Type B pancreatic cell (in vitro differentiated cells): ENCODE data around the gene AGPS. TPM values are rescaled to one million over a fixed set of nuclear protein-coding genes. Genes with fewer than 3 reads are reported as not detected.
A peak's percentile ranks its signal among the peaks of the same experiment; 100 is the strongest.

Experiments used
- DNase-seq: peaks from one replicate; pipeline ENCODE4 v3.0.0; 2021; ENCODE audit warnings: mixed read lengths; ENCODE audit not compliant: unreplicated experiment; ENCODE audit errors: extremely low spot score
- H3K27ac Mint-ChIP-seq: 2 replicates; pipeline ENCODE4 v1.8.0; 2021; ENCODE audit warnings: mild to moderate bottlenecking, mixed read lengths
- H3K27me3 Mint-ChIP-seq: 2 replicates; pipeline ENCODE4 v1.8.0; 2021; ENCODE audit warnings: mixed read lengths
- H3K36me3 Mint-ChIP-seq: 2 replicates; pipeline ENCODE4 v1.8.0; 2021; ENCODE audit warnings: mixed read lengths
- H3K4me1 Mint-ChIP-seq: one replicate; pipeline ENCODE4 v1.8.0; 2021; ENCODE audit warnings: mixed read lengths; ENCODE audit not compliant: unreplicated experiment
- H3K4me3 Mint-ChIP-seq: 2 replicates; pipeline ENCODE4 v1.8.0; 2021; ENCODE audit warnings: mild to moderate bottlenecking, mixed read lengths
- H3K9me3 Mint-ChIP-seq: 2 replicates; pipeline ENCODE4 v1.8.0; 2021; ENCODE audit warnings: mixed read lengths
- total RNA-seq: library from RNA; stranded (reverse); gene quantifications from 2 replicates; pipeline ENCODE4 v1.2.1, GENCODE V29; 2021; ENCODE audit warnings: low replicate concordance
- TF ChIP-seq, protein P1 (sequence below): fragments of 200-600 bp; sonication (generic); conservative IDR thresholded peaks from 2 replicates; pipeline ENCODE4 v1.5.0; 2021; ENCODE audit warnings: antibody characterized with exemption, mild to moderate bottlenecking

Gene AGPS
- total RNA-seq, 1 donor from 2014 or later, result 52.1 TPM

DNA sequence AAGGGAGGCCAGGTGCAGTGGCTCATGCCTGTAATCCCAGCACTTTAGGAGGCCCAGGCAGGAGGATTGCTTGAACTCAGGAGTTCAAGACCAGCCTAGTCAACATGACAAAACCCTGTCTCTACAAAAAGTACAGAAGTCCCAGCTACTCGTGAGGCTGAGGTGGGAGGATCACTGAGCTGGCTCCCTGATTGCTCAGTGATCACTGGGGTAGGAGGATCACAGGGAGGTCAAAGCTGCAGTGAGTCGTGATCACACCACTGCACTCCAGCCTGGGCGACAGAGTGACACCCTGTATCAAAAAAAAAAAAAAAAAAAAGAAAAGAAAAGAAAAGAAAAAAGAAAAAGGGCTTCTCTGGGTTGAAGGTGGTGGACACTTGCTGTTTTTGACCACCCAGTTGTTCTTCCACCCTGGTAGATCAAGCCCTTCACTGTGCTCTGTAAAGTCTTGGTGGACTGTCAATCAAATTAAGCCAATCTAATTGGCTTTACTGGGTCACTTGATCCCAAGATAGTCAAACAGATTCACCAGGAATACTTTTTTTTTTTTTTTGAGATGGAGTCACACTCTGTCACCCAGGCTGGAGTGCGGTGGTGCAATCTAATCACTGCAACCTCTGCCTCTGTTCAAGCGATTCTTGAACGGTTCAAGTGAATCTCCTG is 191.6 kb downstream of the AGPS start:
- Mint-ChIP-seq H3K27ac (no peak overlapping the region), H3K4me1 (peaks cover 6% of the 10 kb centered on the region), H3K36me3 (no peaks in the 10 kb centered on the region), H3K4me3 (no peak overlapping the region), H3K27me3 (no peaks in the 10 kb centered on the region), H3K9me3 (peaks cover 8% of the 10 kb centered on the region)
- TF ChIP-seq, protein P1, sequence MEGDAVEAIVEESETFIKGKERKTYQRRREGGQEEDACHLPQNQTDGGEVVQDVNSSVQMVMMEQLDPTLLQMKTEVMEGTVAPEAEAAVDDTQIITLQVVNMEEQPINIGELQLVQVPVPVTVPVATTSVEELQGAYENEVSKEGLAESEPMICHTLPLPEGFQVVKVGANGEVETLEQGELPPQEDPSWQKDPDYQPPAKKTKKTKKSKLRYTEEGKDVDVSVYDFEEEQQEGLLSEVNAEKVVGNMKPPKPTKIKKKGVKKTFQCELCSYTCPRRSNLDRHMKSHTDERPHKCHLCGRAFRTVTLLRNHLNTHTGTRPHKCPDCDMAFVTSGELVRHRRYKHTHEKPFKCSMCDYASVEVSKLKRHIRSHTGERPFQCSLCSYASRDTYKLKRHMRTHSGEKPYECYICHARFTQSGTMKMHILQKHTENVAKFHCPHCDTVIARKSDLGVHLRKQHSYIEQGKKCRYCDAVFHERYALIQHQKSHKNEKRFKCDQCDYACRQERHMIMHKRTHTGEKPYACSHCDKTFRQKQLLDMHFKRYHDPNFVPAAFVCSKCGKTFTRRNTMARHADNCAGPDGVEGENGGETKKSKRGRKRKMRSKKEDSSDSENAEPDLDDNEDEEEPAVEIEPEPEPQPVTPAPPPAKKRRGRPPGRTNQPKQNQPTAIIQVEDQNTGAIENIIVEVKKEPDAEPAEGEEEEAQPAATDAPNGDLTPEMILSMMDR, result no peak
- no peak for DNase-seq

DNA sequence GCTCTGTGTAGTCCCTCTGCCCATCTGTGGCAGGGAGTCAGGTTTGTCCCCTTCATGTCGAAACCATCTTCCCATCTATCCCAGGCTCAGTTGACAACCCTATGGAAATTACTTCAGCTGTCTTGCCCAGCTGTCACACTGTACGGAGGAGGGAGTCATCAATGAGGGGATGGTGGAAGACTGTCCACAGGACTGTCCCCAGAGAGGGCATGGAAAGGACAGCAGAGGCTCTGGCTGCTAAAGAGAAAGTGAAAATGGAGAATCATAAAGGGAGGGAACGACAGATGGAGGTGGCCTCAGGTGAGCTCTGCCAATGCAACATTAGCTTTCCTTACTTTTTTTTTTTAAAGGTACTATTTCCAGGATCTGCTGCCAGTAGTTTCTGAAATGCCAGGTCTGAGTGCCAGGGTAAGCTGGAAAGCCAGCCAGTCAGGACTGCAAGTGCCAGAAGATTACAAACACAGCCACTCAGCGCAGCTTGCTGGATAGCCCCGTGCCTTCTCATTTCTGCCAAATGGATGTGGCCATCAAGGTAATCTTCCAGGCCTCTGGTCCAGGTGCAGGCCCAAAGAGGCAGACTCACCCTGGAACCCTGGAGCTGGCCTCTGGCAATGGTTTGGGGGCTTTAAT is 192.8 kb downstream of the AGPS start:
- H3K9me3 Mint-ChIP-seq, result peaks cover 8% of the 10 kb centered on the region
- H3K4me1 Mint-ChIP-seq, result peaks cover 8% of the 10 kb centered on the region
- H3K27ac Mint-ChIP-seq, result peak overlapping the region; percentile 29
- DNase-seq, result no peak
- H3K27me3 Mint-ChIP-seq, result no peaks in the 10 kb centered on the region
- TF ChIP-seq, protein P1, result no peak
- H3K36me3 Mint-ChIP-seq, result no peaks in the 10 kb centered on the region
- no peak overlapping the region for H3K4me3 Mint-ChIP-seq

- peaks cover 3% of the 10 kb centered on the region for H3K9me3 Mint-ChIP-seq
- peaks cover 8% of the 10 kb centered on the region for H3K4me1 Mint-ChIP-seq
- H3K27me3 Mint-ChIP-seq, result no peaks in the 10 kb centered on the region
- no peak overlapping the region for H3K27ac Mint-ChIP-seq
- H3K36me3 Mint-ChIP-seq, result no peaks in the 10 kb centered on the region
- TF ChIP-seq, protein P1, result no peak
- DNase-seq, result no peak
- no peak overlapping the region for H3K4me3 Mint-ChIP-seq
These were observed 193.6 kb downstream of the AGPS start for GRCh38 chr2:177586154-177586553.

GRCh38 chr2:177587371-177587770 is 194.8 kb downstream of the AGPS start:
- H3K36me3 Mint-ChIP-seq, result no peaks in the 10 kb centered on the region
- no peak for DNase-seq
- H3K9me3 Mint-ChIP-seq, result no peaks in the 10 kb centered on the region
- H3K27me3 Mint-ChIP-seq, result no peaks in the 10 kb centered on the region
- H3K27ac Mint-ChIP-seq, result peak overlapping the region; percentile 10
- TF ChIP-seq, protein P1, result no peak
- H3K4me1 Mint-ChIP-seq, result peaks cover 10% of the 10 kb centered on the region
- peak overlapping the region; percentile 17 for H3K4me3 Mint-ChIP-seq

GRCh38 chr2:177588671-177589070 is 196.1 kb downstream of the AGPS start:
- H3K27ac Mint-ChIP-seq, result no peak overlapping the region
- TF ChIP-seq, protein P1, result no peak
- no peaks in the 10 kb centered on the region for H3K27me3 Mint-ChIP-seq
- DNase-seq, result no peak
- no peak overlapping the region for H3K4me3 Mint-ChIP-seq
- no peaks in the 10 kb centered on the region for H3K36me3 Mint-ChIP-seq
- no peaks in the 10 kb centered on the region for H3K9me3 Mint-ChIP-seq
- H3K4me1 Mint-ChIP-seq, result peaks cover 23% of the 10 kb centered on the region
